DOHH2 (cell line): ENCODE results near the gene MTX2.
"Not testable (repeated sequence)": the region's sequence is repeated elsewhere in the genome, so short reads cannot be mapped to it uniquely, and the experiment has no call there.

Experiments used
- H3F3A ChIP-seq: fragments of 200-600 bp; sonication (generic), shearing (Covaris generic); 2 replicates; pipeline ENCODE4 v1.6.0; 2016; ENCODE audit warnings: antibody characterized with exemption, mild to moderate bottlenecking; ENCODE audit not compliant: control insufficient read depth, insufficient read depth
- H3K27ac ChIP-seq: fragments of 200-600 bp; sonication (generic); 2 replicates; pipeline ENCODE4 v1.5.1; 2014; ENCODE audit warnings: low read depth, mild to moderate bottlenecking, low read length, moderate library complexity
- H3K27me3 ChIP-seq: fragments of 200-600 bp; sonication (generic); 2 replicates; pipeline ENCODE4 v1.6.1; 2014; ENCODE audit warnings: mild to moderate bottlenecking, low read length, mixed read lengths; ENCODE audit not compliant: control insufficient read depth
- H3K36me3 ChIP-seq: fragments of 200-600 bp; sonication (generic); 2 replicates; pipeline ENCODE4 v1.6.1; 2014; ENCODE audit warnings: mild to moderate bottlenecking, low read length, moderate library complexity, mixed read lengths; ENCODE audit not compliant: control insufficient read depth
- H3K4me1 ChIP-seq: fragments of 200-600 bp; sonication (generic); 2 replicates; pipeline ENCODE4 v1.6.1; 2014; ENCODE audit warnings: mild to moderate bottlenecking, low read length, mixed read lengths; ENCODE audit not compliant: control insufficient read depth
- H3K4me2 ChIP-seq: fragments of 200-600 bp; sonication (generic); 2 replicates; pipeline ENCODE4 v1.6.0; 2014; ENCODE audit warnings: mild to moderate bottlenecking, low read length, moderate library complexity
- H3K4me3 ChIP-seq: fragments of 200-600 bp; sonication (generic); 2 replicates; pipeline ENCODE4 v1.5.1; 2014; ENCODE audit warnings: mild to moderate bottlenecking, low read length, mixed read lengths
- H3K79me2 ChIP-seq: fragments of 200-600 bp; sonication (generic); 2 replicates; pipeline ENCODE4 v1.6.1; 2014; ENCODE audit warnings: mild to moderate bottlenecking, low read length, mixed read lengths; ENCODE audit not compliant: control insufficient read depth
- H3K9me2 ChIP-seq: fragments of 200-600 bp; sonication (generic); replicated peaks from 2 replicates; pipeline ENCODE4 v1.6.1; 2014; ENCODE audit warnings: mild to moderate bottlenecking, low read length, mixed read lengths; ENCODE audit not compliant: control insufficient read depth
- H3K9me3 ChIP-seq: fragments of 200-600 bp; sonication (generic); 2 replicates; pipeline ENCODE4 v1.6.1; 2014; ENCODE audit warnings: antibody characterized with exemption, low read length, mixed read lengths; ENCODE audit not compliant: control insufficient read depth, insufficient read depth
- H4K20me1 ChIP-seq: fragments of 200-600 bp; sonication (generic); 2 replicates; pipeline ENCODE4 v1.6.0; 2014; ENCODE audit warnings: low read depth, mild to moderate bottlenecking, antibody characterized with exemption, low read length, moderate library complexity; ENCODE audit not compliant: control insufficient read depth, insufficient read depth
- CTCF ChIP-seq: fragments of 200-600 bp; sonication (generic); IDR thresholded peaks from one replicate; pipeline ENCODE4 v1.5.1; 2014; ENCODE audit warnings: antibody characterized with exemption, mild to moderate bottlenecking, low read depth, low read length; ENCODE audit not compliant: poor library complexity, severe bottlenecking
- EZH2phosphoT487 ChIP-seq: fragments of 200-600 bp; sonication (generic); IDR thresholded peaks from 2 replicates; pipeline ENCODE4 v1.6.1; 2017; ENCODE audit warnings: borderline replicate concordance, mild to moderate bottlenecking, antibody characterized with exemption, low read length, moderate library complexity, mixed read lengths

The MTX2 gene

GRCh38 chr2:176297737-176298136, 28.5 kb downstream of the MTX2 start:
- Histone ChIP-seq H3K27ac (no peak overlapping the region), H3K79me2 (peaks cover 13% of the 10 kb centered on the region), H3K4me3 (no peak overlapping the region), H3K36me3 (peaks cover 7% of the 10 kb centered on the region), H3K9me2 (no peaks in the 10 kb centered on the region), H3K9me3 (no peaks in the 10 kb centered on the region), H4K20me1 (0 out of 2 replicates have a peak, but pooled peaks cover 4% of the 10 kb centered on the region), H3K4me1 (no peaks in the 10 kb centered on the region), H3F3A (no peaks in the 10 kb centered on the region), H3K4me2 (no peak overlapping the region), H3K27me3 (no peaks in the 10 kb centered on the region)
- TF ChIP-seq EZH2phosphoT487 (no peak), CTCF (no peak)

GRCh38 chr2:176306020-176306419, 36.8 kb downstream of the MTX2 start:
- not testable (repeated sequence) for H3K9me3 ChIP-seq, H3K4me3 ChIP-seq, H3K36me3 ChIP-seq, H3K27ac ChIP-seq, H3K4me1 ChIP-seq, H3K27me3 ChIP-seq, H4K20me1 ChIP-seq, H3K79me2 ChIP-seq, H3K9me2 ChIP-seq, H3K4me2 ChIP-seq, H3F3A ChIP-seq

- H3K27me3 ChIP-seq = no peaks in the 10 kb centered on the region
- no peaks in the 10 kb centered on the region for H4K20me1 ChIP-seq
- no peak overlapping the region for H3K4me2 ChIP-seq
- H3K79me2 ChIP-seq = no peaks in the 10 kb centered on the region
- 0 out of 2 replicates have a peak, but pooled peaks cover 2% of the 10 kb centered on the region for H3K36me3 ChIP-seq
- H3K9me2 ChIP-seq = no peaks in the 10 kb centered on the region
- no peaks in the 10 kb centered on the region for H3F3A ChIP-seq
- H3K9me3 ChIP-seq = no peaks in the 10 kb centered on the region
- TF ChIP-seq CTCF (no peak), EZH2phosphoT487 (no peak)
- H3K4me3 ChIP-seq = no peak overlapping the region
- no peak overlapping the region for H3K27ac ChIP-seq
- H3K4me1 ChIP-seq = no peaks in the 10 kb centered on the region
Measured at GRCh38 chr2:176317199-176317598, 48.0 kb downstream of the MTX2 start.

GRCh38 chr2:176317623-176318065, 48.4 kb downstream of the MTX2 start:
- Histone ChIP-seq H4K20me1 (no peaks in the 10 kb centered on the region), H3F3A (no peaks in the 10 kb centered on the region), H3K27me3 (no peaks in the 10 kb centered on the region), H3K9me2 (no peaks in the 10 kb centered on the region), H3K27ac (no peak overlapping the region), H3K79me2 (no peaks in the 10 kb centered on the region), H3K4me3 (no peak overlapping the region), H3K36me3 (0 out of 2 replicates have a peak, but pooled peaks cover 2% of the 10 kb centered on the region), H3K9me3 (no peaks in the 10 kb centered on the region), H3K4me1 (no peaks in the 10 kb centered on the region), H3K4me2 (no peak overlapping the region)
- no peak for TF ChIP-seq CTCF
- no peak for TF ChIP-seq EZH2phosphoT487
